Hepatocyte (in vitro differentiated cells): ENCODE data around the gene TCF7L1. TPM values are rescaled to one million over a fixed set of nuclear protein-coding genes. Genes with fewer than 3 reads are reported as not detected.

ENCODE experiments used
- DNase-seq: peaks from one replicate; pipeline ENCODE4 v3.0.0-alpha.2; 2016; ENCODE audit warnings: low spot score
- H2AFZ ChIP-seq: fragments of 200-600 bp; sonication (generic); 2 replicates; pipeline ENCODE4 v1.6.0; 2016; ENCODE audit warnings: antibody characterized with exemption, mild to moderate bottlenecking
- H3K27ac ChIP-seq: fragments of 200-600 bp; sonication (generic); 2 replicates; pipeline ENCODE4 v1.5.1; 2016; ENCODE audit warnings: mild to moderate bottlenecking
- H3K27me3 ChIP-seq: fragments of 200-600 bp; sonication (generic); 2 replicates; pipeline ENCODE4 v1.6.1; 2016
- H3K36me3 ChIP-seq: fragments of 200-600 bp; sonication (generic); replicated peaks from 2 replicates; pipeline ENCODE4 v1.5.1; 2016; ENCODE audit warnings: low read depth; ENCODE audit not compliant: insufficient read depth
- H3K4me1 ChIP-seq: fragments of 200-600 bp; sonication (generic); 2 replicates; pipeline ENCODE4 v1.5.1; 2016; ENCODE audit warnings: mild to moderate bottlenecking, moderate library complexity; ENCODE audit not compliant: insufficient read depth
- H3K4me2 ChIP-seq: fragments of 200-600 bp; sonication (generic); 2 replicates; pipeline ENCODE4 v1.6.0; 2016
- H3K4me3 ChIP-seq: fragments of 200-600 bp; sonication (generic); 2 replicates; pipeline ENCODE4 v1.5.1; 2016; ENCODE audit warnings: mild to moderate bottlenecking
- H3K79me2 ChIP-seq: fragments of 200-600 bp; sonication (generic); 2 replicates; pipeline ENCODE4 v1.6.0; 2017; ENCODE audit warnings: mild to moderate bottlenecking
- H3K9me2 ChIP-seq: fragments of 200-600 bp; sonication (generic); replicated peaks from 2 replicates; pipeline ENCODE4 v1.6.0; 2017; ENCODE audit warnings: mild to moderate bottlenecking; ENCODE audit not compliant: insufficient read depth
- H3K9me3 ChIP-seq: fragments of 200-600 bp; sonication (generic); 2 replicates; pipeline ENCODE4 v1.5.1; 2016; ENCODE audit warnings: low read depth, mild to moderate bottlenecking
- H4K20me1 ChIP-seq: fragments of 200-600 bp; sonication (generic); 2 replicates; pipeline ENCODE4 v1.6.0; 2016; ENCODE audit warnings: mild to moderate bottlenecking; ENCODE audit not compliant: insufficient read depth, poor library complexity, severe bottlenecking
- EZH2 ChIP-seq: fragments of 200-600 bp; sonication (generic); IDR thresholded peaks from 2 replicates; pipeline ENCODE4 v1.6.1; 2016; ENCODE audit warnings: antibody characterized with exemption, mild to moderate bottlenecking, borderline replicate concordance
- EZH2phosphoT487 ChIP-seq: fragments of 200-600 bp; sonication (generic); IDR thresholded peaks from one replicate; pipeline ENCODE4 v1.6.1; 2018; ENCODE audit warnings: antibody characterized with exemption, mild to moderate bottlenecking, low read depth, moderate library complexity; ENCODE audit not compliant: unreplicated experiment, severe bottlenecking
- WGBS: methylation state at CpG from one replicate; pipeline ENCODE4 v1.1.6; 2016; ENCODE audit warnings: low lambda C conversion rate; ENCODE audit errors: missing lambda C conversion rate; 5-methylcytosine and 5-hydroxymethylcytosine counted together
- polyA plus RNA-seq: library from polyadenylated mRNA; unstranded; fragments of >200 nt; fragmentation: Nextera tagmentation; extraction: Ambion mirVana; gene quantifications from 2 replicates; pipeline ENCODE4 v1.2.1, GENCODE V29; 2016
- total RNA-seq: library from RNA; depleted of rRNA; stranded (reverse); fragments of >200 nt; gene quantifications from 2 replicates; pipeline ENCODE4 v1.2.3, GENCODE V29; 2014
- TF ChIP-seq, protein P1 (sequence below): fragments of 200-600 bp; sonication (generic); IDR thresholded peaks from 2 replicates; pipeline ENCODE4 v1.5.1; 2016; ENCODE audit warnings: antibody characterized with exemption, mild to moderate bottlenecking; ENCODE audit not compliant: poor library complexity

TCF7L1 gene
- total and polyA plus RNA-seq, 2 experiments from 2014 or later: 3.7 to 20.6 TPM

DNA sequence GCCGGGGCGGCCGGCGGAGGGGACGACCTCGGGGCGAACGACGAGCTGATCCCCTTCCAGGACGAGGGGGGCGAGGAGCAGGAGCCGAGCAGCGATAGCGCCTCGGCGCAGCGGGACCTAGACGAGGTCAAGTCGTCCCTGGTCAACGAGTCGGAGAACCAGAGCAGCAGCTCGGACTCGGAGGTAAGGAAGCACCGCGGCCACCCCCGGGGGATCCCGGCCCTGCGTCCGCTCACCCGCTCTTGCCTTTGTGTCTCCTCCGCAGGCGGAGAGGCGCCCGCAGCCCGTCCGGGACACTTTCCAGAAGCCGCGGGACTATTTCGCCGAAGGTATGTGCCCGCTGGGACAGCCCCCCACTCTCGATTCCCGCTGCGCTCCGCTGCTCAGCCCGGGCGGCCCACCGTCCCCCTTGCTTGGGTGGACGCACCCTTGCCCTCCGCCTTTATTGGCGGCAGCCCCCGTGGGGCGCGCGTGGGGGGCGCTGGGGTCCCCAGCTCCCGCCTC, 611 bp downstream of the TCF7L1 start:
- 2% methylated on average over 38 of the region's 57 CpGs for WGBS
- H2AFZ ChIP-seq: peak overlapping the region; percentile 71
- TF ChIP-seq EZH2 (no peak), EZH2phosphoT487 (no peak)
- TF ChIP-seq, protein P1, sequence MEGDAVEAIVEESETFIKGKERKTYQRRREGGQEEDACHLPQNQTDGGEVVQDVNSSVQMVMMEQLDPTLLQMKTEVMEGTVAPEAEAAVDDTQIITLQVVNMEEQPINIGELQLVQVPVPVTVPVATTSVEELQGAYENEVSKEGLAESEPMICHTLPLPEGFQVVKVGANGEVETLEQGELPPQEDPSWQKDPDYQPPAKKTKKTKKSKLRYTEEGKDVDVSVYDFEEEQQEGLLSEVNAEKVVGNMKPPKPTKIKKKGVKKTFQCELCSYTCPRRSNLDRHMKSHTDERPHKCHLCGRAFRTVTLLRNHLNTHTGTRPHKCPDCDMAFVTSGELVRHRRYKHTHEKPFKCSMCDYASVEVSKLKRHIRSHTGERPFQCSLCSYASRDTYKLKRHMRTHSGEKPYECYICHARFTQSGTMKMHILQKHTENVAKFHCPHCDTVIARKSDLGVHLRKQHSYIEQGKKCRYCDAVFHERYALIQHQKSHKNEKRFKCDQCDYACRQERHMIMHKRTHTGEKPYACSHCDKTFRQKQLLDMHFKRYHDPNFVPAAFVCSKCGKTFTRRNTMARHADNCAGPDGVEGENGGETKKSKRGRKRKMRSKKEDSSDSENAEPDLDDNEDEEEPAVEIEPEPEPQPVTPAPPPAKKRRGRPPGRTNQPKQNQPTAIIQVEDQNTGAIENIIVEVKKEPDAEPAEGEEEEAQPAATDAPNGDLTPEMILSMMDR: no peak
- peak overlapping the region; percentile 87 for H3K27ac ChIP-seq
- peaks cover 13% of the 10 kb centered on the region for H3K4me1 ChIP-seq
- no peaks in the 10 kb centered on the region for H3K27me3 ChIP-seq
- peak; percentile 57 for DNase-seq
- no peaks in the 10 kb centered on the region for H3K36me3 ChIP-seq
- H4K20me1 ChIP-seq: peaks cover 33% of the 10 kb centered on the region
- peak overlapping the region; percentile 90 for H3K4me3 ChIP-seq
- peak overlapping the region; percentile 95 for H3K4me2 ChIP-seq
- H3K9me3 ChIP-seq: no peaks in the 10 kb centered on the region
- peaks cover 52% of the 10 kb centered on the region for H3K79me2 ChIP-seq
- H3K9me2 ChIP-seq: no peaks in the 10 kb centered on the region

- H3K9me3 ChIP-seq: no peaks in the 10 kb centered on the region
- TF ChIP-seq, protein P1: no peak
- TF ChIP-seq EZH2phosphoT487 (no peak), EZH2 (no peak)
- peak overlapping the region; percentile 87 for H3K27ac ChIP-seq
- H3K4me2 ChIP-seq: peak overlapping the region; percentile 95
- H3K4me1 ChIP-seq: peaks cover 13% of the 10 kb centered on the region
- H4K20me1 ChIP-seq: peaks cover 35% of the 10 kb centered on the region
- no peaks in the 10 kb centered on the region for H3K27me3 ChIP-seq
- no peaks in the 10 kb centered on the region for H3K36me3 ChIP-seq
- peak overlapping the region; percentile 90 for H3K4me3 ChIP-seq
- peak overlapping the region; percentile 71 for H2AFZ ChIP-seq
- peak; percentile 78 for DNase-seq
- 1% methylated on average over 45 of the region's 45 CpGs for WGBS
- H3K79me2 ChIP-seq: peaks cover 58% of the 10 kb centered on the region
- H3K9me2 ChIP-seq: no peaks in the 10 kb centered on the region
Measured at GRCh38 chr2:85134255-85134895, 1.2 kb downstream of the TCF7L1 start.

DNA sequence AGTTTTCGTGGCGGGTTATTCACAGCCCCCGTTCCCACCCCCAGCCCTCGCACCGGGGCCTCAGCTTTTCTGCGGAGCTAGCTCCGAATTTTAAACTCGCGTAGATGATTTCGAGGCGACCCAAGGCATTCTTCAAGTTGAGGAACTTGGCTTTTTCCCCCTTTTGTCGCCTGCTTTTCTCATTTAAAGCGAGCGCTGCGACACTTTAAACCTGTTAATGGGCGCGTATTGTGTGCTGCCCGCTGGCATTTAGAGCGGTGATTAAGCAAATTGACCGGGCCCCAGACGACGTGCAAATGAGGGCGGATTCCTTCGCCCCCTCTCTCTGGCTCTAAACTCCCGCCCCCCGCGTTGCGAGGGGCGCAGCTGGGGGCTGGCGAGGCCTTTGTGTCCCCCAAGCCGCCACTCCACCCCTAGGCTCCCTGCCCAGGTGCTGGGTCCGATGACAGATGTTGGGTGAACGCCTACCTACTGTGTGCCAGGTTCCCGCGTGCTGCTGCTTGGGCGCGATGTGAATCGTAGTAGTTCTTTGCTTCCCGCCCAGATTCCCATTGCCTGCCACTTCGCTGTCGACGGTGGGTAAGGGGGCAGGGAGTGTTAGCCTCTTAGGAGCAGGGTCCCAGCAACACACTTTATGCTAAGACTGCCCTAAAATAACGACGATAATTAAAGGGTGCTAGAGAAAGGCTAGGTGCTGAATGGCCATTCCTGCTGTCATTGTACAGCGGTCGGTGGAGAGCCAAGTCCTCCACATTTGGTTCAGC, 1.9 kb downstream of the TCF7L1 start:
- Histone ChIP-seq H3K27me3 (no peaks in the 10 kb centered on the region), H3K4me1 (peaks cover 13% of the 10 kb centered on the region), H3K4me3 (peak overlapping the region; percentile 90), H3K4me2 (peak overlapping the region; percentile 95), H3K9me3 (no peaks in the 10 kb centered on the region), H2AFZ (peak overlapping the region; percentile 71), H3K79me2 (peaks cover 65% of the 10 kb centered on the region), H3K36me3 (no peaks in the 10 kb centered on the region), H3K27ac (peak overlapping the region; percentile 87), H3K9me2 (no peaks in the 10 kb centered on the region), H4K20me1 (peaks cover 35% of the 10 kb centered on the region)
- 13% methylated on average over 40 of the region's 46 CpGs for WGBS
- no peak for DNase-seq
- no peak for TF ChIP-seq EZH2
- TF ChIP-seq EZH2phosphoT487: no peak
- TF ChIP-seq, protein P1: no peak
